Activated T-cell treated with anti-CD3 and anti-CD28 coated beads for 48 hours (primary cell): ENCODE measurements around the gene NOTCH1.

Source experiments
- DNase-seq: peaks from one replicate; pipeline ENCODE4 v3.0.0-alpha.2; 2020; ENCODE audit warnings: low read depth

The NOTCH1 gene

GRCh38 chr9:136544964-136545691 lies 720 bp downstream of the NOTCH1 start:
- DNase-seq = peak; percentile 66

GRCh38 chr9:136544548-136544963 lies 1.3 kb downstream of the NOTCH1 start:
- DNase-seq = peak; percentile 59

GRCh38 chr9:136543830-136544547 lies 1.9 kb downstream of the NOTCH1 start:
- DNase-seq = no peak

- no peak for DNase-seq
Measured at GRCh38 chr9:136543280-136543679, 2.6 kb downstream of the NOTCH1 start.

- DNase-seq = no peak
Measured at GRCh38 chr9:136542241-136543040, 3.4 kb downstream of the NOTCH1 start.

GRCh38 chr9:136541709-136542108 lies 4.1 kb downstream of the NOTCH1 start:
- no peak for DNase-seq

GRCh38 chr9:136541179-136541578 lies 4.7 kb downstream of the NOTCH1 start:
- no peak for DNase-seq

- DNase-seq = peak; percentile 92
Measured at GRCh38 chr9:136539427-136540421, 6.1 kb downstream of the NOTCH1 start.

GRCh38 chr9:136538599-136539426 lies 7.0 kb downstream of the NOTCH1 start:
- peak; percentile 65 for DNase-seq

- DNase-seq = no peak
Measured at GRCh38 chr9:136537896-136538598, 7.8 kb downstream of the NOTCH1 start.

- DNase-seq = no peak
Measured at GRCh38 chr9:136537411-136537810, 8.4 kb downstream of the NOTCH1 start.

GRCh38 chr9:136536721-136537241 lies 9.1 kb downstream of the NOTCH1 start:
- DNase-seq = no peak

- DNase-seq = no peak
Measured at GRCh38 chr9:136536051-136536720, 9.7 kb downstream of the NOTCH1 start.

- no peak for DNase-seq
Measured at GRCh38 chr9:136535070-136535469, 10.8 kb downstream of the NOTCH1 start.

GRCh38 chr9:136534366-136534765 lies 11.5 kb downstream of the NOTCH1 start:
- no peak for DNase-seq

- DNase-seq = peak; percentile 82
Measured at GRCh38 chr9:136533775-136534157, 12.1 kb downstream of the NOTCH1 start.

- peak; percentile 75 for DNase-seq
Measured at GRCh38 chr9:136532799-136533774, 12.8 kb downstream of the NOTCH1 start.
